ENCODE data around the gene PAOX.
"Not testable (repeated sequence)": the region's sequence is repeated elsewhere in the genome, so short reads cannot be mapped to it uniquely, and the experiment has no call there.

Gene PAOX

GRCh38 chr10:133365461-133366129 is 13.5 kb upstream of the PAOX start:
- no peak overlapping the region for H3K4me3 ChIP-seq (ENCODE audit: insufficient read depth, low read length, poor library complexity, severe bottlenecking)
- no peaks in the 10 kb centered on the region for H3K9me2 ChIP-seq (replicated peaks; ENCODE audit: insufficient read depth, low read length)
- H3K9me3 ChIP-seq (ENCODE audit: insufficient read depth, low read length), result no peaks in the 10 kb centered on the region
- H2AFZ ChIP-seq (ENCODE audit: low read depth, low read length, severe bottlenecking), result no peak overlapping the region
- no peaks in the 10 kb centered on the region for H3K36me3 ChIP-seq (ENCODE audit: low read length)
- H3K79me2 ChIP-seq (ENCODE audit: insufficient read depth, low read length), result no peaks in the 10 kb centered on the region
- H3K27me3 ChIP-seq (ENCODE audit: low read length), result no peaks in the 10 kb centered on the region
- H4K20me1 ChIP-seq (ENCODE audit: low read depth, low read length), result no peaks in the 10 kb centered on the region
- H3K27ac ChIP-seq (ENCODE audit: low read depth, low read length), result no peak overlapping the region
- H3K9ac ChIP-seq (ENCODE audit: low read length), result no peak overlapping the region
- TF ChIP-seq, protein P1, sequence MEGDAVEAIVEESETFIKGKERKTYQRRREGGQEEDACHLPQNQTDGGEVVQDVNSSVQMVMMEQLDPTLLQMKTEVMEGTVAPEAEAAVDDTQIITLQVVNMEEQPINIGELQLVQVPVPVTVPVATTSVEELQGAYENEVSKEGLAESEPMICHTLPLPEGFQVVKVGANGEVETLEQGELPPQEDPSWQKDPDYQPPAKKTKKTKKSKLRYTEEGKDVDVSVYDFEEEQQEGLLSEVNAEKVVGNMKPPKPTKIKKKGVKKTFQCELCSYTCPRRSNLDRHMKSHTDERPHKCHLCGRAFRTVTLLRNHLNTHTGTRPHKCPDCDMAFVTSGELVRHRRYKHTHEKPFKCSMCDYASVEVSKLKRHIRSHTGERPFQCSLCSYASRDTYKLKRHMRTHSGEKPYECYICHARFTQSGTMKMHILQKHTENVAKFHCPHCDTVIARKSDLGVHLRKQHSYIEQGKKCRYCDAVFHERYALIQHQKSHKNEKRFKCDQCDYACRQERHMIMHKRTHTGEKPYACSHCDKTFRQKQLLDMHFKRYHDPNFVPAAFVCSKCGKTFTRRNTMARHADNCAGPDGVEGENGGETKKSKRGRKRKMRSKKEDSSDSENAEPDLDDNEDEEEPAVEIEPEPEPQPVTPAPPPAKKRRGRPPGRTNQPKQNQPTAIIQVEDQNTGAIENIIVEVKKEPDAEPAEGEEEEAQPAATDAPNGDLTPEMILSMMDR (IDR thresholded peaks at IDR 0.05; ENCODE audit: insufficient read depth, low read length, poor library complexity, severe bottlenecking), result no peak
- no peak for TF ChIP-seq EZH2phosphoT487 (conservative IDR thresholded peaks at IDR 0.05; ENCODE audit: low read length)
- no peaks in the 10 kb centered on the region for H3F3A ChIP-seq (ENCODE audit: insufficient read depth)
- H3K4me2 ChIP-seq (ENCODE audit: low read depth, low read length, poor library complexity, severe bottlenecking), result no peak overlapping the region

DNA sequence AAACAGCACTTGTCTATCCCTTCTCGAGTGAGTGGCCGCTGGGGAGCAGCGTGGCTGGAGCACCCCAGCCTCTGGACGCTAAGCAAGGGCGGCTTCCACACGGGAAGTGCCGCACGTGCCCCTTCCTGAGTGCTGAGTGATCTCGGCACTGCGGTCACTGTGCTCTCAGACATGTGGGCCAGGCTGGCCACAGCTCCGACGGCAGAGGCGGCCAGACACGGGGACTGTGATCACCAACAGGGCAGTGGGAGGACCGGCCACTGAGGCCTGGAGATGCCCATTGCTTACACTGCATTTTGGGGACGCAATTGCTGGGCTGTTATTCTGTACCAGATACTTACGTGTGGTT is 13.0 kb upstream of the PAOX start:
- Histone ChIP-seq H3K27ac (ENCODE audit: low read depth, low read length) (no peak overlapping the region), H3K9me2 (replicated peaks; ENCODE audit: insufficient read depth, low read length) (no peaks in the 10 kb centered on the region), H2AFZ (ENCODE audit: low read depth, low read length, severe bottlenecking) (no peak overlapping the region), H3K9ac (ENCODE audit: low read length) (no peak overlapping the region), H4K20me1 (ENCODE audit: low read depth, low read length) (no peaks in the 10 kb centered on the region), H3K4me2 (ENCODE audit: low read depth, low read length, poor library complexity, severe bottlenecking) (no peak overlapping the region), H3K36me3 (ENCODE audit: low read length) (no peaks in the 10 kb centered on the region), H3F3A (ENCODE audit: insufficient read depth) (no peaks in the 10 kb centered on the region), H3K27me3 (ENCODE audit: low read length) (no peaks in the 10 kb centered on the region), H3K9me3 (ENCODE audit: insufficient read depth, low read length) (no peaks in the 10 kb centered on the region), H3K79me2 (ENCODE audit: insufficient read depth, low read length) (no peaks in the 10 kb centered on the region), H3K4me3 (ENCODE audit: insufficient read depth, low read length, poor library complexity, severe bottlenecking) (no peak overlapping the region)
- no peak for TF ChIP-seq EZH2phosphoT487 (conservative IDR thresholded peaks at IDR 0.05; ENCODE audit: low read length)
- TF ChIP-seq, protein P1 (IDR thresholded peaks at IDR 0.05; ENCODE audit: insufficient read depth, low read length, poor library complexity, severe bottlenecking), result no peak

GRCh38 chr10:133366751-133367150 is 12.3 kb upstream of the PAOX start:
- no peak overlapping the region for H3K9ac ChIP-seq (ENCODE audit: low read length)
- no peaks in the 10 kb centered on the region for H3K27me3 ChIP-seq (ENCODE audit: low read length)
- H3K9me2 ChIP-seq (replicated peaks; ENCODE audit: insufficient read depth, low read length), result no peaks in the 10 kb centered on the region
- no peaks in the 10 kb centered on the region for H4K20me1 ChIP-seq (ENCODE audit: low read depth, low read length)
- H3K9me3 ChIP-seq (ENCODE audit: insufficient read depth, low read length), result no peaks in the 10 kb centered on the region
- H3K36me3 ChIP-seq (ENCODE audit: low read length), result no peaks in the 10 kb centered on the region
- no peaks in the 10 kb centered on the region for H3F3A ChIP-seq (ENCODE audit: insufficient read depth)
- no peak overlapping the region for H3K4me3 ChIP-seq (ENCODE audit: insufficient read depth, low read length, poor library complexity, severe bottlenecking)
- TF ChIP-seq, protein P1 (IDR thresholded peaks at IDR 0.05; ENCODE audit: insufficient read depth, low read length, poor library complexity, severe bottlenecking), result no peak
- no peak for TF ChIP-seq EZH2phosphoT487 (conservative IDR thresholded peaks at IDR 0.05; ENCODE audit: low read length)
- H3K79me2 ChIP-seq (ENCODE audit: insufficient read depth, low read length), result no peaks in the 10 kb centered on the region
- no peak overlapping the region for H3K4me2 ChIP-seq (ENCODE audit: low read depth, low read length, poor library complexity, severe bottlenecking)
- no peak overlapping the region for H3K27ac ChIP-seq (ENCODE audit: low read depth, low read length)
- no peak overlapping the region for H2AFZ ChIP-seq (ENCODE audit: low read depth, low read length, severe bottlenecking)

GRCh38 chr10:133367461-133367860 is 11.6 kb upstream of the PAOX start:
- H3K4me3 ChIP-seq (ENCODE audit: insufficient read depth, low read length, poor library complexity, severe bottlenecking); H4K20me1 ChIP-seq (ENCODE audit: low read depth, low read length); H3K9me2 ChIP-seq (replicated peaks; ENCODE audit: insufficient read depth, low read length); H3K9ac ChIP-seq (ENCODE audit: low read length); H3K27ac ChIP-seq (ENCODE audit: low read depth, low read length); H3K4me2 ChIP-seq (ENCODE audit: low read depth, low read length, poor library complexity, severe bottlenecking); H2AFZ ChIP-seq (ENCODE audit: low read depth, low read length, severe bottlenecking); H3K36me3 ChIP-seq (ENCODE audit: low read length); H3K79me2 ChIP-seq (ENCODE audit: insufficient read depth, low read length); H3K27me3 ChIP-seq (ENCODE audit: low read length); H3K9me3 ChIP-seq (ENCODE audit: insufficient read depth, low read length); H3F3A ChIP-seq (ENCODE audit: insufficient read depth): not testable (repeated sequence)
